ENCODE data around the gene DONSON. TPM values are rescaled to one million over a fixed set of nuclear protein-coding genes. Genes with fewer than 3 reads are reported as not detected.

Gene DONSON
- total RNA-seq, 2 experiments from 2014 or later = 38.7 to 41.9 TPM

GRCh38 chr21:33552999-33553598, 35.4 kb downstream of the DONSON start:
- H3K4me1 Mint-ChIP-seq = peaks cover 49% of the 10 kb centered on the region
- H3K27ac Mint-ChIP-seq = no peak overlapping the region
- H3K36me3 Mint-ChIP-seq = peaks cover 77% of the 10 kb centered on the region
- no peak for DNase-seq
- H3K27me3 Mint-ChIP-seq = no peaks in the 10 kb centered on the region
- no peak overlapping the region for H3K4me3 Mint-ChIP-seq
- H3K9me3 Mint-ChIP-seq = no peaks in the 10 kb centered on the region

GRCh38 chr21:33552093-33552998, 36.1 kb downstream of the DONSON start:
- Mint-ChIP-seq H3K36me3 (peaks cover 71% of the 10 kb centered on the region), H3K27me3 (no peaks in the 10 kb centered on the region), H3K4me3 (no peak overlapping the region), H3K9me3 (no peaks in the 10 kb centered on the region), H3K27ac (peak overlapping the region; percentile 26), H3K4me1 (peaks cover 45% of the 10 kb centered on the region)
- DNase-seq = no peak

GRCh38 chr21:33551664-33552063, 36.8 kb downstream of the DONSON start:
- H3K4me3 Mint-ChIP-seq = no peak overlapping the region
- H3K27me3 Mint-ChIP-seq = no peaks in the 10 kb centered on the region
- H3K27ac Mint-ChIP-seq = no peak overlapping the region
- H3K4me1 Mint-ChIP-seq = peaks cover 49% of the 10 kb centered on the region
- no peak for DNase-seq
- H3K9me3 Mint-ChIP-seq = no peaks in the 10 kb centered on the region
- H3K36me3 Mint-ChIP-seq = peaks cover 65% of the 10 kb centered on the region

GRCh38 chr21:33550772-33551660, 37.5 kb downstream of the DONSON start:
- Mint-ChIP-seq H3K27ac (no peak overlapping the region), H3K9me3 (no peaks in the 10 kb centered on the region), H3K27me3 (no peaks in the 10 kb centered on the region), H3K4me1 (peaks cover 47% of the 10 kb centered on the region), H3K36me3 (peaks cover 59% of the 10 kb centered on the region), H3K4me3 (no peak overlapping the region)
- DNase-seq = no peak

DNA sequence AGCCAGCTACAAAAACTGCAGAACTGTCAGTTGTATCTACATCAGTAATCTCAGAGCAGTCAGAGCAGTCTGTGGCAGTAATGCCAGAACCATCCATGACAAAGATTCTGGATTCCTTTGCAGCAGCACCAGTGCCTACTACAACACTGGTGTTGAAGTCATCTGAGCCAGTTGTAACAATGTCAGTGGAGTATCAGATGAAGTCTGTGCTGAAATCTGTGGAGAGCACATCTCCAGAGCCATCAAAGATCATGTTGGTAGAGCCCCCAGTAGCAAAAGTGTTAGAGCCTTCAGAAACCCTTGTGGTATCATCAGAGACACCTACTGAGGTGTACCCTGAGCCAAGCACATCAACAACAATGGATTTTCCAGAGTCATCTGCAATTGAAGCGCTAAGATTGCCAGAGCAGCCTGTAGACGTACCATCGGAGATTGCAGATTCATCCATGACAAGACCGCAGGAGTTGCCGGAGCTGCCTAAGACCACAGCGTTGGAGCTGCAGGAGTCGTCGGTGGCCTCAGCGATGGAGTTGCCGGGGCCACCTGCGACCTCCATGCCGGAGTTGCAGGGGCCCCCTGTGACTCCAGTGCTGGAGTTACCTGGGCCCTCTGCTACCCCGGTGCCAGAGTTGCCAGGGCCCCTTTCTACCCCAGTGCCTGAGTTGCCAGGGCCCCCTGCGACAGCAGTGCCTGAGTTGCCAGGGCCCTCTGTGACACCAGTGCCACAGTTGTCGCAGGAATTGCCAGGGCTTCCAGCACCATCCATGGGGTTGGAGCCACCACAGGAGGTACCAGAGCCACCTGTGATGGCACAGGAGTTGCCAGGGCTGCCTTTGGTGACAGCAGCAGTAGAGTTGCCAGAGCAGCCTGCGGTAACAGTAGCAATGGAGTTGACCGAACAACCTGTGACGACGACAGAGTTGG, 38.4 kb downstream of the DONSON start:
- Mint-ChIP-seq H3K4me3 (no peak overlapping the region), H3K4me1 (peaks cover 44% of the 10 kb centered on the region), H3K36me3 (peaks cover 50% of the 10 kb centered on the region), H3K9me3 (no peaks in the 10 kb centered on the region), H3K27me3 (no peaks in the 10 kb centered on the region), H3K27ac (peak overlapping the region; percentile 20)
- no peak for DNase-seq

- no peak for DNase-seq
- H3K9me3 Mint-ChIP-seq = no peaks in the 10 kb centered on the region
- H3K4me3 Mint-ChIP-seq = peak overlapping the region; percentile 59
- peaks cover 27% of the 10 kb centered on the region for H3K4me1 Mint-ChIP-seq
- H3K27me3 Mint-ChIP-seq = no peaks in the 10 kb centered on the region
- peak overlapping the region; percentile 73 for H3K27ac Mint-ChIP-seq
- H3K36me3 Mint-ChIP-seq = peaks cover 45% of the 10 kb centered on the region
These were observed 42.4 kb downstream of the DONSON start for GRCh38 chr21:33546086-33546485.

DNA sequence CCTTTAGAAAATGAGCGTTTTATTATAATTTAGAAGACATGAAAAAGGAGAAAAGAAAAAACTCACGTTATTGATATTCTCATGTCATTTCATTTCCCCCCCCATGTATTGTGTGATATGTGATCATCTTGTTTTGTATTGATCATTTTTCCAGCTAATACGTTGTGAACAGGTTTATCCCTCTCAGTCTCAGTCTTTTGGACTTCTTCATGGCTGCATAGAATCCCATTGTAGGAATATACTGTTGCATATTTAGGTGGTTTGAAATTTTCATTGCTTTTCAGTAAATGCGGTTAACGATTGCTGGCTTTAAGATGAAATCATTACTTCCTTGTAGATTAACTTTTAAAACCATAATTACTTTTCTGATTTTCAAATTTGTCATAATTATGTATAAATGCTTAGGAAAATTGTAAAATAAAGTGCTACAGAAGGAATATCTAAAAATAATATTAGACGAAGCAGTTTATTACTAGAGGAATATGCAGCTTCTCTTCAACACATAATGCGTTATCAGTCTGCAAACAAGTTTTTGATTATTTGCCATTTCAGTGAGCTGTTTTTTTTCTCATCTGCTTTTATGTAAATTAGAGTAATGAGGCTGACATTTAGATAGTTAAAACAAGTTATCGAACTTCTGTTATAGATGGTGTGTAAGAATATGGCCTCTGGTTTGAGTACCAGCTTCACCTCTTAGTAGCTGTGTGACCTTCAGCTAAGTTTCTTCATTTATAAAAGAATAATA, 43.9 kb downstream of the DONSON start:
- Mint-ChIP-seq H3K27ac (peak overlapping the region; percentile 97), H3K36me3 (peaks cover 48% of the 10 kb centered on the region), H3K4me1 (peaks cover 36% of the 10 kb centered on the region), H3K27me3 (no peaks in the 10 kb centered on the region), H3K4me3 (peak overlapping the region; percentile 88), H3K9me3 (no peaks in the 10 kb centered on the region)
- DNase-seq = no peak

- peaks cover 38% of the 10 kb centered on the region for H3K4me1 Mint-ChIP-seq
- H3K27ac Mint-ChIP-seq = peak overlapping the region; percentile 97
- peak overlapping the region; percentile 88 for H3K4me3 Mint-ChIP-seq
- peak; percentile 80 for DNase-seq
- H3K9me3 Mint-ChIP-seq = no peaks in the 10 kb centered on the region
- H3K36me3 Mint-ChIP-seq = peaks cover 48% of the 10 kb centered on the region
- no peaks in the 10 kb centered on the region for H3K27me3 Mint-ChIP-seq
These were observed 44.9 kb downstream of the DONSON start for GRCh38 chr21:33543505-33544129.

- Mint-ChIP-seq H3K36me3 (peaks cover 51% of the 10 kb centered on the region), H3K27ac (peak within 1 kb of the TSS; percentile 97), H3K4me1 (peaks cover 35% of the 10 kb centered on the region), H3K4me3 (peak within 1 kb of the TSS; percentile 88), H3K9me3 (no peaks in the 10 kb centered on the region), H3K27me3 (no peaks in the 10 kb centered on the region)
- peak; percentile 97 for DNase-seq
These were observed 45.6 kb downstream of the DONSON start, which contains the start of gene SON for GRCh38 chr21:33542640-33543504. SON (plus strand) TSS chr21:33543038; CDS start chr21:33543093, 55 bp downstream.

DNA sequence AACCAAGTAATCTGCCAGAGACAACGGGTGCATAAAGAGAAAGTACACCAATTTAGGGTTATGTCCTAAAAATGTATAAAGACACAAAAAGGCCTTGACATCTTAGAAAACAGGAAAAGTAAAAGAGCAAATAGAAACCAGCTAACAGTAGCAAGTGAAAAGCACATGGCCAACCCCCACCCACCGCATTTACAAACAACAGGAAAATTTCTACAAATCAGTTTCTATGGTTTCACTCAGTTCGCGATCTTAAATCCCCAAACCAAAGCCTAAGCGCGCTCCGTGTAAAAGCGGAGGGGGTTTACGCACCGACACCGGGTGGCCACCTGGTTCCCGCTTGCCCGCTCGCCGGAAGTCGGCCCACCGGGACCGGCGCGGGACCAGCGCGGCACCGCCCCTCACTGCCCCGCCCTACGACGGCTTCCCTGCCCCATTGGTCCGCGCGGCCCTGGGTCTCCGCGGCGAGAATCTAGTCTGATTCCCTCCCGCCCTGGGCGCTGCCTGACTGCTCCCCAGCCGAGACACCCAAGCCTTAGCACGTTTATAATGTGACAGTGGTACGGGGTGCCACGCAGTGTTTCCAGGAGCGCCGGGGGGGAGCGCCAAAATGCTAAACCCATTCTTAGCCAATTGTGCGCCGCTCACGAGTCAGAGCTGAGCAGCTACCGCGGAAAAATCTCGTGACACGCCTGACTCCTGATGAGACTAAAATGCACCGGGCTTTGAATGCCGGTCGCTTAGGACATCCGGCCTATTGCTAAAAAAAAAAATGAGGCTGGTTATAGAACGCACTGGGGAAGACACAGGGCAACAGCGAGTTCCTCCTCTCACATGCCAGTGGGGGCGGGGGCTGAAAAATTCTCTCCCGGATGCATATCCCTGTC, 46.5 kb downstream of the DONSON start, which contains the start of gene GART:
TSS of gene GART (minus strand) at position 362 of the 884 bp plus-strand sequence. CDS start 2,802 bp downstream, outside the sequence.
- peaks cover 60% of the 10 kb centered on the region for H3K36me3 Mint-ChIP-seq
- peak; percentile 91 for DNase-seq
- peak within 1 kb of the TSS; percentile 88 for H3K4me3 Mint-ChIP-seq
- H3K4me1 Mint-ChIP-seq = peaks cover 33% of the 10 kb centered on the region
- peak within 1 kb of the TSS; percentile 97 for H3K27ac Mint-ChIP-seq
- H3K9me3 Mint-ChIP-seq = no peaks in the 10 kb centered on the region
- no peaks in the 10 kb centered on the region for H3K27me3 Mint-ChIP-seq

DNA sequence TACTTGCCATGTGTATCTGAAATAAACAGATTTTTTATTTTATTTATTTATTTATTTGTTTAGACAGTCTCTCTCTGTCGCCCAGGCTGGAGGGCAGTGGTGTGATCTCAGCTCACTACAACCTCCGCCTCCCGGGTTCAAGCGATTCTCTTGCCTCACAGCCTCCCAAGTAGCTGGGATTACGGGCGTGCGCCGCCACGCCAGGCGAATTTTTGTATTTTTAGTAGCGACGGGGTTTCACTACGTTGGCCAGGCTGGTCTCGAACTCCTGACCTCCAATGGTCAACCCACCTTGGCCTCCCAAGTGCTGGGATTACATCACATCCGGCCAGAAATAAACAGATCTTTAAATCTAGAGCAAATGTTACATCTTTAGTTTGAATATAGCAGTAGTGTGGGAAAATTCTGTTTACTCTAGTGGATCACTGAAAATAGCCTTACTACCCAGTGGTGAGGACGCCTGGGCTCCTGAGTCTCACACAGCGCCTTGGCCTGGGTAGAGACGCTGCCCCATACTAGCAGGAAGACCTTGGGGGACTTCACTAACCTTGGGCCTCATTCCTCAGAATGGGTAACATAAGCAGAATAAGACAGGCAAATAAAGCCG, 47.3 kb downstream of the DONSON start:
- Mint-ChIP-seq H3K4me1 (peaks cover 31% of the 10 kb centered on the region), H3K9me3 (no peaks in the 10 kb centered on the region), H3K27me3 (no peaks in the 10 kb centered on the region), H3K27ac (peak overlapping the region; percentile 97), H3K36me3 (peaks cover 61% of the 10 kb centered on the region), H3K4me3 (peak overlapping the region; percentile 88)
- DNase-seq = peak; percentile 15
